OCI-LY7 (cell line): ENCODE data around the gene PIK3CG. TPM values are rescaled to one million over a fixed set of nuclear protein-coding genes. Genes with fewer than 3 reads are reported as not detected.
"Not testable (repeated sequence)": the region's sequence is repeated elsewhere in the genome, so short reads cannot be mapped to it uniquely, and the experiment has no call there.

Experiments used
- BruUV-seq: library from RNA; stranded (reverse); fragments of 400-500 nt; replicated peaks from 2 replicates; lab custom pipeline; 2021; lab: Mats Ljungman, UMichigan
- CTCF ChIA-PET: fragments of 300-600 bp; sonication (Branson Sonifier 250); formaldehyde crosslinking; loops from one replicate; lab custom pipeline; 2022; ENCODE audit warnings: antibody characterized with exemption; ENCODE audit not compliant: unreplicated experiment; lab: Charles Lee
- POLR2A ChIA-PET: fragments of 300-600 bp; sonication (Branson Sonifier 250); formaldehyde crosslinking; loops from one replicate; lab custom pipeline; 2022; ENCODE audit warnings: antibody characterized with exemption; lab: Charles Lee
- DNase-seq: peaks from one replicate; pipeline ENCODE4 v3.0.0-alpha.2; 2015; ENCODE audit warnings: low spot score
- H2AFZ ChIP-seq: fragments of 200-600 bp; sonication (generic), shearing (Covaris generic); 2 replicates; pipeline ENCODE4 v1.6.1; 2014; ENCODE audit warnings: mild to moderate bottlenecking, antibody characterized with exemption, low read length, moderate library complexity
- H3K27ac ChIP-seq: fragments of 200-600 bp; sonication (generic); 2 replicates; pipeline ENCODE4 v1.5.1; 2014; ENCODE audit warnings: mixed run types, low read depth, mild to moderate bottlenecking, moderate library complexity, low read length, inconsistent platforms; ENCODE audit not compliant: poor library complexity, severe bottlenecking
- H3K36me3 ChIP-seq: fragments of 200-600 bp; sonication (generic); 2 replicates; pipeline ENCODE4 v1.6.1; 2014; ENCODE audit warnings: mild to moderate bottlenecking, antibody characterized with exemption, low read length, moderate library complexity, mixed read lengths; ENCODE audit not compliant: insufficient read depth
- H3K4me1 ChIP-seq: fragments of 200-600 bp; sonication (generic); 2 replicates; pipeline ENCODE4 v1.5.1; 2014; ENCODE audit warnings: mild to moderate bottlenecking, low read length; ENCODE audit not compliant: insufficient read depth, poor library complexity, severe bottlenecking
- H3K4me2 ChIP-seq: fragments of 200-600 bp; sonication (generic); 2 replicates; pipeline ENCODE4 v1.6.1; 2014; ENCODE audit warnings: mild to moderate bottlenecking, low read length
- H3K4me3 ChIP-seq: fragments of 200-600 bp; sonication (generic); 2 replicates; pipeline ENCODE4 v1.5.1; 2014; ENCODE audit warnings: mild to moderate bottlenecking, low read depth, low read length; ENCODE audit not compliant: poor library complexity, severe bottlenecking
- H3K79me2 ChIP-seq: fragments of 200-600 bp; sonication (generic); 2 replicates; pipeline ENCODE4 v1.6.1; 2016; ENCODE audit warnings: low read depth, mild to moderate bottlenecking, low read length, moderate library complexity, mixed read lengths; ENCODE audit not compliant: insufficient read depth
- H3K9me2 ChIP-seq: fragments of 200-600 bp; sonication (generic); 2 replicates; pipeline ENCODE4 v1.6.1; 2016; ENCODE audit warnings: mild to moderate bottlenecking, low read length, mixed read lengths; ENCODE audit not compliant: insufficient read depth
- H3K9me3 ChIP-seq: fragments of 200-600 bp; sonication (generic); 2 replicates; pipeline ENCODE4 v1.6.1; 2014; ENCODE audit warnings: mild to moderate bottlenecking, mixed run types, low read length, mixed read lengths
- H4K20me1 ChIP-seq: fragments of 200-600 bp; sonication (generic); 2 replicates; pipeline ENCODE4 v1.6.1; 2014; ENCODE audit warnings: mild to moderate bottlenecking, antibody characterized with exemption, low read length, moderate library complexity, mixed read lengths; ENCODE audit not compliant: insufficient read depth
- EZH2phosphoT487 ChIP-seq: fragments of 200-600 bp; sonication (generic); IDR thresholded peaks from 2 replicates; pipeline ENCODE4 v1.6.1; 2018; ENCODE audit warnings: low read depth, borderline replicate concordance, mild to moderate bottlenecking, mixed run types, antibody characterized with exemption, low read length, moderate library complexity, mixed read lengths
- intact Hi-C: fragments of 100-400 bp; cut with micrococcal nuclease; formaldehyde crosslinking; loops from one replicate; pipeline ENCODE4 v1.10.0; 2022; ENCODE audit not compliant: unreplicated experiment
- total RNA-seq, 2 experiments: library from RNA; depleted of rRNA in 1 of 2; stranded (reverse); fragments of >200 nt in 1 of 2; shearing (Covaris generic) in 1 of 2; gene quantifications; 2 replicates each; pipeline ENCODE4 v1.2.3, GENCODE V29; 2014 to 2022
- TF ChIP-seq, protein P1 (sequence below): fragments of 200-600 bp; sonication (generic); conservative IDR thresholded peaks from 2 replicates; pipeline ENCODE4 v1.5.1; 2014; ENCODE audit warnings: mild to moderate bottlenecking, antibody characterized with exemption, low read length, moderate library complexity, mixed read lengths

Gene PIK3CG
- total RNA-seq, 2 experiments from 2014 or later, result 22.8 to 47.2 TPM

DNA sequence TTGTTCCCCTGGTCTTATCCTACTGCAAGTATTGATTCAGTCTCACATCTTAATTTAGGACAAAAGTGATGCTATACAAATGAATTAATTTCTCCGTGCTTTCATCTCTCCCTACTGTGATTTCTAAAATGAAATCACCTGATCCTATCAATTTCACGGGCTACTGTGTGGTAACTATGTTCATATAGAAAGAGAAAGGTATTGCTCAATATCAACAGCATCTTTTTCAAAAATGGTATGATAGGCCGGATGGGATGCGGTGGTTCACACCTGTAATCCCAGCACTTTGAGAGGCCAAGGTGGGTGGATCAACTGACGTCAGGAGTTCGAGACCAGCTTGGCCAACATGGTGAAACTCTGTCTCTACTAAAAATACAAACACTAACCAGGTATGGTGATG, 71.2 kb downstream of the PIK3CG start:
- H3K79me2 ChIP-seq, result no peaks in the 10 kb centered on the region
- H3K9me2 ChIP-seq, result no peaks in the 10 kb centered on the region
- H3K36me3 ChIP-seq, result no peaks in the 10 kb centered on the region
- ChIA-PET CTCF (no interaction called here), POLR2A (interaction anchor here (0.6 kb wide), 1 partner anchor 808 kb away, joined by 5 read pairs; no protein-coding TSS in a partner anchor)
- H3K4me3 ChIP-seq, result no peak overlapping the region
- no peak overlapping the region for H3K4me2 ChIP-seq
- H4K20me1 ChIP-seq, result no peaks in the 10 kb centered on the region
- H3K4me1 ChIP-seq, result peaks cover 7% of the 10 kb centered on the region
- DNase-seq, result no peak
- no peak overlapping the region for H3K27ac ChIP-seq
- TF ChIP-seq, protein P1, sequence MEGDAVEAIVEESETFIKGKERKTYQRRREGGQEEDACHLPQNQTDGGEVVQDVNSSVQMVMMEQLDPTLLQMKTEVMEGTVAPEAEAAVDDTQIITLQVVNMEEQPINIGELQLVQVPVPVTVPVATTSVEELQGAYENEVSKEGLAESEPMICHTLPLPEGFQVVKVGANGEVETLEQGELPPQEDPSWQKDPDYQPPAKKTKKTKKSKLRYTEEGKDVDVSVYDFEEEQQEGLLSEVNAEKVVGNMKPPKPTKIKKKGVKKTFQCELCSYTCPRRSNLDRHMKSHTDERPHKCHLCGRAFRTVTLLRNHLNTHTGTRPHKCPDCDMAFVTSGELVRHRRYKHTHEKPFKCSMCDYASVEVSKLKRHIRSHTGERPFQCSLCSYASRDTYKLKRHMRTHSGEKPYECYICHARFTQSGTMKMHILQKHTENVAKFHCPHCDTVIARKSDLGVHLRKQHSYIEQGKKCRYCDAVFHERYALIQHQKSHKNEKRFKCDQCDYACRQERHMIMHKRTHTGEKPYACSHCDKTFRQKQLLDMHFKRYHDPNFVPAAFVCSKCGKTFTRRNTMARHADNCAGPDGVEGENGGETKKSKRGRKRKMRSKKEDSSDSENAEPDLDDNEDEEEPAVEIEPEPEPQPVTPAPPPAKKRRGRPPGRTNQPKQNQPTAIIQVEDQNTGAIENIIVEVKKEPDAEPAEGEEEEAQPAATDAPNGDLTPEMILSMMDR, result no peak
- no peak for TF ChIP-seq EZH2phosphoT487
- intact Hi-C loops, result no loop called here
- peaks cover 4% of the 10 kb centered on the region; the same call in 1 of the 2 replicates for H3K9me3 ChIP-seq
- no peak overlapping the region for H2AFZ ChIP-seq
- no TSS peak for BruUV-seq

- H3K79me2 ChIP-seq, H3K4me2 ChIP-seq, H3K36me3 ChIP-seq, H3K4me3 ChIP-seq, H2AFZ ChIP-seq, H4K20me1 ChIP-seq, H3K4me1 ChIP-seq, DNase-seq, intact Hi-C loops, BruUV-seq, CTCF ChIA-PET, H3K9me3 ChIP-seq, H3K9me2 ChIP-seq, H3K27ac ChIP-seq: not testable (repeated sequence)
- POLR2A ChIA-PET, result interaction anchor here (0.9 to 1.7 kb wide), 2 partner anchors 33 to 526 kb away, joined by 3 read pairs; no protein-coding TSS in a partner anchor
Observed at GRCh38 chr7:106938122-106938521, 73.0 kb downstream of the PIK3CG start.

DNA sequence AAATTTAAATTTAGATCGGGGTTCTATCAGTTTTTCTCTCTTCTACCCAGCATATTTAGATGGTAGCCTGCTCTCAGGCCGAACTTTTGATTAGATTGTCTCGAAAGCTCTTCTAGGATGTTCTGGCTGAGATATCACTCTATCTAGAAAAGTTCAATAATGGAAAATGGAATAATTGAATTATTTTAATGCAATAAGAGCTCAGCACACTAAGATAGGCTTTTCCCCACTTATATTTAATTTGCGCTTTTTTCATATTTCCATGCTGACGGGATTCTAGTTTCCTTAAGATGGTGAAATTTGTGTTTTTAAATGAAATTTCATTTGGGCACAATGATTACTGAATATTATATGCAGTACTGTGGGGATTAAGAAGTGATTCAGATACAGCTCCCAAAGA, 73.7 kb downstream of the PIK3CG start:
- Histone ChIP-seq H3K9me3 (peaks cover 4% of the 10 kb centered on the region; the same call in 1 of the 2 replicates), H3K27ac (no peak overlapping the region), H3K4me1 (peaks cover 7% of the 10 kb centered on the region), H4K20me1 (no peaks in the 10 kb centered on the region), H2AFZ (no peak overlapping the region), H3K9me2 (no peaks in the 10 kb centered on the region), H3K79me2 (no peaks in the 10 kb centered on the region), H3K4me3 (no peak overlapping the region), H3K36me3 (no peaks in the 10 kb centered on the region), H3K4me2 (no peak overlapping the region)
- BruUV-seq, result no TSS peak
- TF ChIP-seq EZH2phosphoT487, result no peak
- TF ChIP-seq, protein P1, result no peak
- no peak for DNase-seq
- CTCF ChIA-PET, result no interaction called here
- intact Hi-C loops, result no loop called here
- POLR2A ChIA-PET, result interaction anchor here (0.8 to 1.7 kb wide), 4 partner anchors 9 to 525 kb away, joined by 3 to 5 read pairs (median 3); no protein-coding TSS in a partner anchor
